ENCODE results near the gene GPR26.

The GPR26 gene

GRCh38 chr10:123669886-123670285 is 3.7 kb downstream of the GPR26 start:
- TF ChIP-seq TEAD4 (IDR thresholded peaks at IDR 0.05): no peak
- TF ChIP-seq USF1 (IDR thresholded peaks at IDR 0.05): no peak
- no peak for TF ChIP-seq ZBTB7A (IDR thresholded peaks at IDR 0.05; ENCODE audit: low read depth)
- TF ChIP-seq RAD21 (IDR thresholded peaks at IDR 0.05; ENCODE audit: low read depth): no peak
- TF ChIP-seq MAX (IDR thresholded peaks at IDR 0.05): no peak
- no peak for TF ChIP-seq CREB1 (IDR thresholded peaks at IDR 0.05; ENCODE audit: low read depth)
- TF ChIP-seq REST (IDR thresholded peaks at IDR 0.05; ENCODE audit: low read depth): no peak
- no peak for TF ChIP-seq CEBPB (IDR thresholded peaks at IDR 0.05)

GRCh38 chr10:123673198-123673597 is 7.0 kb downstream of the GPR26 start:
- TF ChIP-seq USF1 (IDR thresholded peaks at IDR 0.05) (no peak), TEAD4 (IDR thresholded peaks at IDR 0.05) (no peak), REST (IDR thresholded peaks at IDR 0.05; ENCODE audit: low read depth) (no peak), TAF1 (IDR thresholded peaks at IDR 0.05; ENCODE audit: low read depth) (no peak), NFIC (IDR thresholded peaks at IDR 0.05) (no peak), EP300 (IDR thresholded peaks at IDR 0.05; ENCODE audit: borderline replicate concordance) (no peak), FOXM1 (IDR thresholded peaks at IDR 0.05; ENCODE audit: borderline replicate concordance, low read depth) (no peak), ZBTB7A (IDR thresholded peaks at IDR 0.05; ENCODE audit: low read depth) (no peak), EGR1 (IDR thresholded peaks at IDR 0.05) (no peak), YY1 (IDR thresholded peaks at IDR 0.05; ENCODE audit: low read depth) (no peak), CREB1 (IDR thresholded peaks at IDR 0.05; ENCODE audit: low read depth) (no peak), TCF12 (IDR thresholded peaks at IDR 0.05; ENCODE audit: low read depth) (no peak), RAD21 (IDR thresholded peaks at IDR 0.05; ENCODE audit: low read depth) (no peak), CEBPB (IDR thresholded peaks at IDR 0.05) (no peak), MAX (IDR thresholded peaks at IDR 0.05) (no peak)

- no peak for TF ChIP-seq MAX (IDR thresholded peaks at IDR 0.05)
- no peak for TF ChIP-seq CREB1 (IDR thresholded peaks at IDR 0.05; ENCODE audit: low read depth)
- no peak for TF ChIP-seq YY1 (IDR thresholded peaks at IDR 0.05; ENCODE audit: low read depth)
- TF ChIP-seq NFIC (IDR thresholded peaks at IDR 0.05): no peak
- no peak for TF ChIP-seq FOXM1 (IDR thresholded peaks at IDR 0.05; ENCODE audit: borderline replicate concordance, low read depth)
These were observed 8.6 kb downstream of the GPR26 start for GRCh38 chr10:123674741-123675140.

GRCh38 chr10:123675811-123676210 is 9.7 kb downstream of the GPR26 start:
- TF ChIP-seq YY1 (IDR thresholded peaks at IDR 0.05; ENCODE audit: low read depth) (no peak), FOXM1 (IDR thresholded peaks at IDR 0.05; ENCODE audit: borderline replicate concordance, low read depth) (no peak)

GRCh38 chr10:123677556-123677955 is 11.4 kb downstream of the GPR26 start:
- 0 out of 2 replicates have a peak, but pooled peaks have one; percentile 11 for TF ChIP-seq REST (IDR thresholded peaks at IDR 0.05; ENCODE audit: low read depth)
- no peak for TF ChIP-seq NFIC (IDR thresholded peaks at IDR 0.05)
